H1 (cell line): ENCODE data around the gene MICOS13. TPM values are rescaled to one million over a fixed set of nuclear protein-coding genes. Genes with fewer than 3 reads are reported as not detected.

Experiments used
- CBX5 ChIP-seq: fragments of 300-800, 300-1000 bp; sonication (generic); IDR thresholded peaks from 2 replicates; pipeline ENCODE4 v1.7.1; 2016; ENCODE audit warnings: antibody characterized with exemption, low read length, low read depth
- CEBPB ChIP-seq: IDR thresholded peaks from 2 replicates; pipeline ENCODE4 v1.6.1; 2012; ENCODE audit warnings: low read depth, low read length
- CHD1 ChIP-seq: IDR thresholded peaks from 2 replicates; pipeline ENCODE4 v1.6.1; 2012; ENCODE audit warnings: low read depth, low read length, improper control_type of control experiment
- EGR1 ChIP-seq: IDR thresholded peaks from 2 replicates; pipeline ENCODE4 v1.6.1; 2011; ENCODE audit warnings: low read depth, low read length, borderline replicate concordance
- EP300 ChIP-seq, 2 experiments: IDR thresholded peaks; 1 replicate in 1 of 2; 2 replicates in 1 of 2; pipeline ENCODE4 v1.6.1; 2011 to 2012; ENCODE audit warnings: low read depth in 2 of 2, low read length in 2 of 2, mild to moderate bottlenecking in 2 of 2, borderline replicate concordance in 1 of 2, inconsistent platforms in 1 of 2, moderate library complexity in 1 of 2
- GTF2F1 ChIP-seq: IDR thresholded peaks from 2 replicates; pipeline ENCODE4 v1.6.1; 2012; ENCODE audit warnings: low read depth, low read length, improper control_type of control experiment, borderline replicate concordance
- MAFK ChIP-seq: IDR thresholded peaks from 2 replicates; pipeline ENCODE4 v1.6.1; 2012; ENCODE audit warnings: low read depth, mild to moderate bottlenecking, improper control_type of control experiment, low read length
- NANOG ChIP-seq: IDR thresholded peaks from 2 replicates; pipeline ENCODE4 v1.6.1; 2011; ENCODE audit warnings: low read length, low read depth, mild to moderate bottlenecking, inconsistent platforms; ENCODE audit not compliant: insufficient read depth, poor library complexity, severe bottlenecking
- POU5F1 ChIP-seq: IDR thresholded peaks from 2 replicates; pipeline ENCODE4 v1.6.1; 2011; ENCODE audit warnings: low read depth, mild to moderate bottlenecking, low read length, moderate library complexity
- RAD21 ChIP-seq, 2 experiments: IDR thresholded peaks in 1 of 2; conservative IDR thresholded peaks in 1 of 2; 2 replicates each; pipeline ENCODE4 v1.6.1; 2011; ENCODE audit warnings: low read depth in 2 of 2, low read length in 2 of 2, improper control_type of control experiment in 1 of 2, inconsistent platforms in 1 of 2, mild to moderate bottlenecking in 1 of 2, moderate library complexity in 1 of 2
- RBBP5 ChIP-seq: IDR thresholded peaks from 2 replicates; pipeline ENCODE4 v1.7.1; 2012; ENCODE audit warnings: low read depth, mild to moderate bottlenecking, inconsistent platforms, low read length, moderate library complexity, borderline replicate concordance
- RNF2 ChIP-seq: fragments of 200-900, 300-1000 bp; sonication (generic); IDR thresholded peaks from 2 replicates; pipeline ENCODE4 v1.7.1; 2016; ENCODE audit warnings: borderline replicate concordance, low read depth, mild to moderate bottlenecking, antibody characterized with exemption, low read length; ENCODE audit not compliant: poor library complexity, severe bottlenecking; ENCODE audit errors: missing control alignments
- SIRT6 ChIP-seq: IDR thresholded peaks from one replicate; pipeline ENCODE4 v1.7.1; 2012; ENCODE audit warnings: low read length, inconsistent platforms
- SP2 ChIP-seq: IDR thresholded peaks from 2 replicates; pipeline ENCODE4 v1.6.1; 2012; ENCODE audit warnings: mild to moderate bottlenecking, low read length, inconsistent platforms
- SP4 ChIP-seq: IDR thresholded peaks from 2 replicates; pipeline ENCODE4 v1.6.1; 2012; ENCODE audit warnings: low read length, inconsistent platforms
- SUZ12 ChIP-seq: fragments of 200-600 bp; sonication (generic); IDR thresholded peaks from 2 replicates; pipeline ENCODE4 v1.6.1; 2012; ENCODE audit warnings: mild to moderate bottlenecking, inconsistent platforms, low read length, moderate library complexity, mixed read lengths
- TAF1 ChIP-seq: IDR thresholded peaks from 2 replicates; pipeline ENCODE4 v1.6.1; 2011; ENCODE audit warnings: mild to moderate bottlenecking, low read depth, low read length
- TBP ChIP-seq: IDR thresholded peaks from 2 replicates; pipeline ENCODE4 v1.6.1; 2011; ENCODE audit warnings: low read depth, low read length, improper control_type of control experiment
- ZNF274 ChIP-seq: IDR thresholded peaks from 2 replicates; pipeline ENCODE4 v1.7.0; 2012; ENCODE audit warnings: low read length, borderline replicate concordance; ENCODE audit errors: extremely low read depth
- polyA plus RNA-seq, 7 experiments: library from polyadenylated mRNA; depleted of rRNA in 3 of 7; stranded (reverse) in 5 of 7; unstranded in 2 of 7; fragments of >200 nt in 5 of 7; fragments of 200-250 nt in 2 of 7; gene quantifications; 1 replicate in 5 of 7; 2 replicates in 1 of 7; 4 replicates in 1 of 7; pipeline versions ENCODE4 v1.2.1 to v1.2.3, GENCODE V29; 2011 to 2013; ENCODE audit warnings: missing spikeins in 2 of 7, mixed read lengths in 2 of 7
- total RNA-seq: library from RNA; stranded (reverse); fragmentation: NEBNext Ultra II Directional; extraction: Animal tissue kit (Norgen Biotek cat#: 25700); gene quantifications from 2 replicates; pipeline ENCODE4 v1.2.1, GENCODE V29; 2021
- TF ChIP-seq, protein P1 (sequence below): IDR thresholded peaks from 2 replicates; pipeline ENCODE4 v1.6.1; 2011; ENCODE audit warnings: low read depth, mild to moderate bottlenecking, low read length; ENCODE audit not compliant: insufficient read depth
- TF ChIP-seq, protein P2 (sequence below), 3 experiments: IDR thresholded peaks; 1 replicate in 2 of 3; 2 replicates in 1 of 3; pipeline versions ENCODE4 v1.5.1 to v1.6.1; 2011; ENCODE audit warnings: low read length in 3 of 3, mild to moderate bottlenecking in 3 of 3, inconsistent platforms in 2 of 3, low read depth in 1 of 3, moderate library complexity in 1 of 3; ENCODE audit not compliant: insufficient read depth in 1 of 3; ENCODE audit errors: control extremely low read depth in 1 of 3

Gene MICOS13
- total and polyA plus RNA-seq, 2 of the 8 experiments (the other 6 are each of a cell fraction or from before 2014, with no cell fraction given) = 17.3 to 36.1 TPM

DNA sequence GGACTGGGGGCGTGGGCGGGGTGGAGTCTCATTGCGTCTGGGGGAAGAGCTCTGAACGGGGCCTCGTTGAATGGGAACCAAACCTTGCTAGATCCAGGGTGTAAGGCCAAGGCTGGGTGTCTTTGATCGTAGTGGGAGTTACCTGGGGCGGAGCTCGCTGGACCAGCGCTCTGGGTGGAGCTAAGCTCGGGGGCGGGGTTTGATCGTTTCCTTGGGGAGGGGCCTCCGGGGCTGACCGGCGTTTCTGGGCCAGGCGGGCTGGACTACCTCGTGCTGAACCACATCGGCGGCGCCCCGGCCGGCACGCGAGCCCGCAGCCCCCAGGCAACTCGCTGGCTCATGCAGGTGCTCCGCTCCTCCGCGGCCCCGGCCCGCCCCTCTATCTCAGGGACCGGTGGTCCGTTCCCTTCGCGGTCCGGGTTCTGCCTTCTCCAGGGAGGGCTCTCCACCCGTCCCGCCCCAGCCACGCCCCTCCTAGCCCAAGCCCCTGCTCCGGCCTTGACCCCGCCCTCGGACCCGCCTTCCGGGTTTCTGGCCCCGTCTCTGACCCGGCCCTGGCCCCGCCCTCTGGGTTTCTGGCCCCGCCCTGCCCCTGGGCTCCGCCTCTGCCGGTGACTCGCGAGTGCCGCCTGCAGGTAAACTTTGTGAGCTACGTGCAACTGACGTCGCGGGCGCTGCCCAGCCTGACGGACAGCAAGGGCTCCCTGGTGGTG, 6.5 kb upstream of the MICOS13 start (continued):
- TF ChIP-seq MAFK (no peak), SP2 (no peak), SUZ12 (no peak), TBP (no peak), EP300 (IDR thresholded peaks at IDR 0.05; ENCODE audit: borderline replicate concordance in 1 of 2, low read depth in 2 of 2, low read length in 2 of 2) (no peak), GTF2F1 (no peak), CBX5 (no peak), SIRT6 (no peak), NANOG (no peak), SP4 (peak; percentile 95), CEBPB (no peak), RNF2 (no peak), ZNF274 (no peak), EGR1 (0 out of 2 replicates have a peak, but pooled peaks have one; percentile 30), CHD1 (no peak), RBBP5 (no peak), RAD21 (IDR thresholded peaks at IDR 0.05 in 1 of 2, conservative IDR thresholded peaks at IDR 0.05 in 1 of 2; ENCODE audit: low read depth in 2 of 2, low read length in 2 of 2) (peak; percentile 37 to 60; a peak in 3 of 4 replicates), POU5F1 (no peak), TAF1 (peak; percentile 38; the same call in 1 of the 2 replicates)
- TF ChIP-seq, protein P1, sequence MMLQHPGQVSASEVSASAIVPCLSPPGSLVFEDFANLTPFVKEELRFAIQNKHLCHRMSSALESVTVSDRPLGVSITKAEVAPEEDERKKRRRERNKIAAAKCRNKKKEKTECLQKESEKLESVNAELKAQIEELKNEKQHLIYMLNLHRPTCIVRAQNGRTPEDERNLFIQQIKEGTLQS = no peak
- TF ChIP-seq, protein P2, sequence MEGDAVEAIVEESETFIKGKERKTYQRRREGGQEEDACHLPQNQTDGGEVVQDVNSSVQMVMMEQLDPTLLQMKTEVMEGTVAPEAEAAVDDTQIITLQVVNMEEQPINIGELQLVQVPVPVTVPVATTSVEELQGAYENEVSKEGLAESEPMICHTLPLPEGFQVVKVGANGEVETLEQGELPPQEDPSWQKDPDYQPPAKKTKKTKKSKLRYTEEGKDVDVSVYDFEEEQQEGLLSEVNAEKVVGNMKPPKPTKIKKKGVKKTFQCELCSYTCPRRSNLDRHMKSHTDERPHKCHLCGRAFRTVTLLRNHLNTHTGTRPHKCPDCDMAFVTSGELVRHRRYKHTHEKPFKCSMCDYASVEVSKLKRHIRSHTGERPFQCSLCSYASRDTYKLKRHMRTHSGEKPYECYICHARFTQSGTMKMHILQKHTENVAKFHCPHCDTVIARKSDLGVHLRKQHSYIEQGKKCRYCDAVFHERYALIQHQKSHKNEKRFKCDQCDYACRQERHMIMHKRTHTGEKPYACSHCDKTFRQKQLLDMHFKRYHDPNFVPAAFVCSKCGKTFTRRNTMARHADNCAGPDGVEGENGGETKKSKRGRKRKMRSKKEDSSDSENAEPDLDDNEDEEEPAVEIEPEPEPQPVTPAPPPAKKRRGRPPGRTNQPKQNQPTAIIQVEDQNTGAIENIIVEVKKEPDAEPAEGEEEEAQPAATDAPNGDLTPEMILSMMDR (IDR thresholded peaks at IDR 0.05; ENCODE audit: control extremely low read depth in 1 of 3, insufficient read depth in 1 of 3, low read depth in 1 of 3, low read length in 3 of 3) = peak; percentile 86 to 94 (median 87)
